Tibial nerve (tissue), 4 donors: ENCODE results near the gene FGFR4.

ENCODE experiments used
- EP300 ChIP-seq, 2 donors: sonication (generic); formaldehyde crosslinking; IDR thresholded peaks; one replicate each; pipeline ENCODE4 v1.6.1; 2017; ENCODE audit warnings: antibody characterized with exemption in 2 of 2, mild to moderate bottlenecking in 1 of 2
- TF ChIP-seq, protein P1 (sequence below), 5 experiments: fragments of 200-600 bp in 3 of 5; fragments of 450-650 bp in 2 of 5; sonication (generic) in 3 of 5; IDR thresholded peaks; one replicate each; pipeline ENCODE4 v1.5.1; 2016 to 2019; ENCODE audit warnings: antibody characterized with exemption in 5 of 5, mild to moderate bottlenecking in 3 of 5, moderate library complexity in 2 of 5

DNA sequence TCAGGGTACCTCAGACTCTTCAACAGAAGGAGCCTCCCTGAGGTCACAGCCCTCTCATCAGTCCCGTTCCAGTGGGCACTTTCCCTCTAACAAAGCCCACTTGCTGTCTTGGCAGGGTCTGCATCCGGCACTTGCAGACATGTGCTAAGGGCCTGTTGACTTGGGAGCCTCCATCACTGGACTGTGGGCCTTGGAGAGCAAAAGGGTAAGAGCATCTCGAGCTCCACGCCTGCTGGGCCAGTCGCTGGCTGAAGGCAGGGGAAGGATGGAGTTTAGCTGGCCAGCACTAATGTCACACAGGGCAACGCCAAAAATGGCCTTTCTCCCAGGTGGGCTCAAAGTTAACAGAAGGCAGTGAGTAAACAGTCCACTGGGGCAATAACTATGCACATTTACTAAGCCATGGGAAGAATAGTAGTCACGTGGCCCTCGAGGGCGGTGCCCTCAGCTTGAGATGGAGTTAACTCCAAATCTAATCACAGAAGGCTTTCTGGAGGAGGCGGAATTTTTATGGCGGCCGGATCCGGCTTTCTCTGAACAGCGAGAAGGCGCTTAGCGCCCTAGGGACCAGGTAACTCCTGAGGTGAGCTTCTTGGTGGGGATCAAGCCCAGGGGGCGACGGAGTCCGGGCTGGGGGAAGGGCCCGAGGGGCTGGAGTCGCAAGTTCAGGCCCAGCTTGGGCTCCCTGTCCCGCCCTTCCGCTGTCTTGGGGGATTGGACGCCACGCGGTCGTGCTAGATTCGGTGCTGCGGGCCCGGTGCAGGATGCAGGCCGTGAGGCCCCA is 44.8 kb downstream of the FGFR4 start:
- TF ChIP-seq, protein P1, sequence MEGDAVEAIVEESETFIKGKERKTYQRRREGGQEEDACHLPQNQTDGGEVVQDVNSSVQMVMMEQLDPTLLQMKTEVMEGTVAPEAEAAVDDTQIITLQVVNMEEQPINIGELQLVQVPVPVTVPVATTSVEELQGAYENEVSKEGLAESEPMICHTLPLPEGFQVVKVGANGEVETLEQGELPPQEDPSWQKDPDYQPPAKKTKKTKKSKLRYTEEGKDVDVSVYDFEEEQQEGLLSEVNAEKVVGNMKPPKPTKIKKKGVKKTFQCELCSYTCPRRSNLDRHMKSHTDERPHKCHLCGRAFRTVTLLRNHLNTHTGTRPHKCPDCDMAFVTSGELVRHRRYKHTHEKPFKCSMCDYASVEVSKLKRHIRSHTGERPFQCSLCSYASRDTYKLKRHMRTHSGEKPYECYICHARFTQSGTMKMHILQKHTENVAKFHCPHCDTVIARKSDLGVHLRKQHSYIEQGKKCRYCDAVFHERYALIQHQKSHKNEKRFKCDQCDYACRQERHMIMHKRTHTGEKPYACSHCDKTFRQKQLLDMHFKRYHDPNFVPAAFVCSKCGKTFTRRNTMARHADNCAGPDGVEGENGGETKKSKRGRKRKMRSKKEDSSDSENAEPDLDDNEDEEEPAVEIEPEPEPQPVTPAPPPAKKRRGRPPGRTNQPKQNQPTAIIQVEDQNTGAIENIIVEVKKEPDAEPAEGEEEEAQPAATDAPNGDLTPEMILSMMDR (IDR thresholded peaks at IDR 0.05) = no peak
- TF ChIP-seq EP300 (IDR thresholded peaks at IDR 0.05) = no peak
